HG03135 (cell line): ENCODE measurements around the gene NUBP1.
"Not testable (repeated sequence)": the region's sequence is repeated elsewhere in the genome, so short reads cannot be mapped to it uniquely, and the experiment has no call there.

Source experiments
- ATAC-seq: cut with Tn5 transposase; IDR thresholded peaks from one replicate; pipeline ENCODE4 v1.9.1; 2021; ENCODE audit warnings: mild to moderate bottlenecking, moderate library complexity; ENCODE audit not compliant: unreplicated experiment

Gene NUBP1

GRCh38 chr16:10750793-10751192 is 7.2 kb downstream of the NUBP1 start:
- ATAC-seq, result no peak

- no peak for ATAC-seq
These were observed 7.7 kb downstream of the NUBP1 start for GRCh38 chr16:10751291-10751697.

- ATAC-seq, result no peak
These were observed 9.3 kb downstream of the NUBP1 start for GRCh38 chr16:10752843-10753523.

- ATAC-seq, result no peak
These were observed 10.0 kb downstream of the NUBP1 start for GRCh38 chr16:10753670-10754069.

GRCh38 chr16:10754941-10755340 is 11.3 kb downstream of the NUBP1 start:
- no peak for ATAC-seq

GRCh38 chr16:10756574-10756973 is 12.9 kb downstream of the NUBP1 start:
- ATAC-seq, result no peak

- no peak for ATAC-seq
These were observed 17.2 kb downstream of the NUBP1 start for GRCh38 chr16:10760858-10761257.

GRCh38 chr16:10761373-10761772 is 17.7 kb downstream of the NUBP1 start:
- ATAC-seq, result no peak

GRCh38 chr16:10762336-10763016 is 18.8 kb downstream of the NUBP1 start:
- no peak for ATAC-seq

GRCh38 chr16:10763456-10763855 is 19.8 kb downstream of the NUBP1 start:
- ATAC-seq, result no peak

- ATAC-seq, result peak; percentile 48
These were observed 22.1 kb downstream of the NUBP1 start for GRCh38 chr16:10765772-10766171.

GRCh38 chr16:10767127-10767526 is 23.5 kb downstream of the NUBP1 start:
- ATAC-seq, result no peak

GRCh38 chr16:10769381-10769780 is 25.7 kb downstream of the NUBP1 start:
- ATAC-seq, result no peak

- no peak for ATAC-seq
These were observed 27.3 kb downstream of the NUBP1 start for GRCh38 chr16:10770907-10771306.

GRCh38 chr16:10776280-10776679 is 32.6 kb downstream of the NUBP1 start:
- peak; percentile 84 for ATAC-seq

- ATAC-seq, result not testable (repeated sequence)
These were observed 33.3 kb downstream of the NUBP1 start for GRCh38 chr16:10776923-10777322.

GRCh38 chr16:10777356-10777755 is 33.7 kb downstream of the NUBP1 start:
- no peak for ATAC-seq

- ATAC-seq, result not testable (repeated sequence)
These were observed 36.3 kb downstream of the NUBP1 start for GRCh38 chr16:10779908-10780307.

- no peak for ATAC-seq
These were observed 37.0 kb downstream of the NUBP1 start for GRCh38 chr16:10780628-10781027.

- no peak for ATAC-seq
These were observed 39.0 kb downstream of the NUBP1 start for GRCh38 chr16:10782628-10783027.

GRCh38 chr16:10787304-10787703 is 43.7 kb downstream of the NUBP1 start:
- ATAC-seq, result no peak

GRCh38 chr16:10788630-10789029 is 45.0 kb downstream of the NUBP1 start:
- not testable (repeated sequence) for ATAC-seq

- no peak for ATAC-seq
These were observed 47.4 kb downstream of the NUBP1 start for GRCh38 chr16:10791048-10791447.
